GM18517 (cell line): ENCODE results near the gene CPVL.

ENCODE experiments used
- ATAC-seq: cut with Tn5 transposase; IDR thresholded peaks from one replicate; pipeline ENCODE4 v1.9.1; 2021; ENCODE audit warnings: mild to moderate bottlenecking, moderate library complexity; ENCODE audit not compliant: unreplicated experiment

CPVL gene

DNA sequence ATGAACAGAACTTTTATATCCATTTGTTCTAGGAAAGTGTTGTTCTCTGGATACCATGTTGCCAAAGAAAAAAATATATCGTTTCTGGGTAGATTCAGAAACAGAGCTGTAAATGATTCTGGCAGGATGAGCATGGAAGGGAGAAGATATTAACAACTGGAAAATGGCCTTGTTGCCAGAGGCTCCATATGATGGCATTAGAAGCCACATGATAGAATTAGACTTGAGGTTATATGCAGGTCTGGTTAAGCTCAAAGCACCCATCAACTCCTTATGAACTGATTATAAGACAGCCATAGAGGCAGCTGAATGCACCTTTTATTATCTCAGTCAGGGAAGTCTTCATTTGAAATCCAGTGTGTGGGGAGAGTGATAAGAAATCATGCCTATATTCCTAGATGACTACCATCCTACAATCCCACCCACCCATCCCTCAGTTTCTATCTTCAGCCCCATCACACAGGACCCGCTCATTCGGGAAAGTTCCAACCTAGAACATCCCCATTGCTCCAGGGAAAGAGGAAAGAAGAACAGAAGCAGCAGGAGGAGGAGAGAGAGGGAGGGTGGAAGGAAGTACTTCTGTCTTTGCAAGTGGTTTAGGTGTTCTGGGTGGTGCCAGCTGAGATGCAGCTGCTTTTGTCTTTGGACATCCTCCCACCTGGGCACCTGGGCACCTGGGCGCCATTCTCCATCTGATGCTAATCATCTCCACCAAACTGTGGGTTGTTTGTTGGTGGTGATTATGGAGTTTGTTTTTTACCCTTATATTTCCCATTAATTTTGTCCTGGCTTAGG, 162.7 kb downstream of the CPVL start:
- no peak for ATAC-seq

GRCh38 chr7:28981161-28981465, 165.2 kb downstream of the CPVL start:
- no peak for ATAC-seq

- no peak for ATAC-seq
Observed at GRCh38 chr7:28980451-28981160, 165.7 kb downstream of the CPVL start.

DNA sequence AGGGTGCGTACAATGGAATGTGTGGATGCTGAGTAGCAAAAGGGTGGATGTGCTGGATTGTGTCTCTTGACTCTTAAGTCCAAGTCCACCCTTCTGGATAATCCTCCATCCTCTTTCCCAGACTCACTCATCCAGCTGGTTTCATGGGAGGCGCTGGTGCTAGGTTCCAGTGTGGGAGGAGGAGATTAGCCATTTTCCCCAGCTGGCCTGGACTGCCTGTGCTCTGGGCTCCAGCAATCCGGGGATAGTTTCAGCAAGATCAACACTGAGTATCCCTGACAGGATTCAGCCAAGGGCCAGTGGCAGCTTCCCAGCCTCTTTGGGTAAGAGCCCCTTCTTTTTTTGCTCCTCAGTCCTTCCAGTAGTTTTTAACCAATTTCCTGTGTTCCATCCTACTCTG, 166.6 kb downstream of the CPVL start:
- ATAC-seq, result no peak

- no peak for ATAC-seq
Observed at GRCh38 chr7:28977881-28978280, 168.5 kb downstream of the CPVL start.

DNA sequence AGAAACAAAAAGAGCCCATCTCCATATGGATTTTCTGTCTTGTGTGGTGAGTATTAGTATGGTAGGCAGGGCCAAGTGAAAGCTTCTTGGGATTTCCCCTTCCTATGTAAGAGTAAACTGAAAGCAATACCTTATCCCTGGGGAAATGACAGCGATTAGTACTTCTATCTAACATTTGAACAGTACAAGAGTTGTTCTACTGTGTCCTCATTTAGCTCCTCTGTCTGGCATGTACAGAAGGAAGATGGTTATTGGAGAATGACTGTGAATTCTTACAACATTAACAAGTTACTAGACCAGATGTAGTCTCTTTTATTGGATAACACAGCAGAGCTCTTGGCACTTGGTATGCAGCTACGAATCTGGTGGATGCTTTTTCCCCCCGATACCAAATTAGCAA, 170.3 kb downstream of the CPVL start:
- no peak for ATAC-seq

GRCh38 chr7:28973591-28973990, 172.7 kb downstream of the CPVL start:
- ATAC-seq, result no peak

DNA sequence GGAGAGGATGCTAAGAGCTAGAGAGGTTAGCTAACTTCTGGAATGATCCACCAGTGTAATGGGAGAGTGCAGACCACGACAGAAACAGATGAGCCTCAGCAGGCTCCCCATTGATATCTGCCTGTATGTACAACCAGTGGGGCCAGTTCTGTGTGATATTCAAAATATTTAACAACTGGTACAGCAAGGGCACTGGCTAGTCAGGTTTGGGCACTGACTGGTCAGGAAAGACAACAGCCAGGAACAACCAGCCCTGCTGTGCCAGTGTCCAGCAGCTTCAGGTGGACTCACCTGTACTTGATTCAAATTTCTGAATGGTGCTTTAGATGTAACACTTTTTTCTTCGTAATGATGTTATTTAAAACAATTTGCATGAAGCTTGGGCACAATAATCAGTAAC, 182.3 kb downstream of the CPVL start:
- ATAC-seq, result no peak

GRCh38 chr7:28961972-28962371, 184.4 kb downstream of the CPVL start:
- ATAC-seq, result no peak

GRCh38 chr7:28960071-28960840, 186.1 kb downstream of the CPVL start:
- ATAC-seq, result no peak

GRCh38 chr7:28958980-28959347, 187.4 kb downstream of the CPVL start:
- ATAC-seq, result no peak

GRCh38 chr7:28958235-28958979, 187.9 kb downstream of the CPVL start, which contains the start of gene TRIL:
TRIL (minus strand) TSS chr7:28958330; CDS start chr7:28958046, 284 bp downstream.
- no peak for ATAC-seq

DNA sequence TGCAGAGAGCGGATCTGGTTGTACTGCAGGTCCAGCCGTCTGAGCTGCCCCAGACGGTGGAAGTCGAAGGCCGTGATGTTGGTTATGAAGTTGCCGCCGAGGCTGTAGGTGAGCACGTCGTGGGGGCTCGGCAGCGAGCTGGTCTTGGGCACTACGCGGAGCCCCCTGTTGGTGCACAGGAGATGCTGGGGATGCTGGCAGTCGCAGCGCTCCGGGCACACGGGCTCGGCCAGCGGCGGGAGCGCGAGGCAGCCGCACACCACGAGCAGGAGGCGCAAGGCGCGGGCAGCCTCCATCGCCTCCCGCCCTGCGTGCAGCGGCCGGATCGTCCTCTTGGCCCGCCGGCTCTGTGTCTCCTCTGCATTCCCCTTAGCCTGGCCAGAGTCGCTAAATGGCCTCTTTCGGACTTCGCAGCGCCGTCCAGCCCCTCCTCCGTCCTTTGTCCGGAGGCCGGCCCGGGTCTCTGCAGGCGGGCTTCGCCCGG, 188.5 kb downstream of the CPVL start:
- no peak for ATAC-seq

- no peak for ATAC-seq
Observed at GRCh38 chr7:28957064-28957750, 189.1 kb downstream of the CPVL start.

DNA sequence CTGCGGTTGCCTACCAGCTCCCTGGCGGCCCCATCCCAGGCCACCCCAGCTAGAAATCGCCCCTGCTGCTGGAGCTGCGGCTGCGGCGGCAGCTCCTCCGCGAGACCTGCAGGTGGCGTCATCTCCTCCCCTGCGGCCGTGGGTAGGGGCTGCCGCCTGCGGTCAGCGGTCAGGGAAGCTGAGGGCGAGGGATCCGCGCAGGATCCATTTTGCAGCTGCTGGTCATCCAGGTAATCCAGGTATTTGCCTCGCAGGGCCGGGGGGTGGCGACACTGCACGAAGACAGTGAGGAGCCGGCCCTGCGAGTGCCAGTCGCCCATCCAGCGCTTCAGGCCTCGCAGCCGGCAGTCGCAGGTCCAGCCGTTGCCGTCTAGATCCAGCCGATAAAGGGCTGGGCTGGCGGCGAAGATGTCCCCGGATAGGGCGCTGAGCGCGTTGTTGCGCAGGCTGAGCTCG, 189.7 kb downstream of the CPVL start:
- no peak for ATAC-seq

- ATAC-seq, result no peak
Observed at GRCh38 chr7:28955718-28956607, 190.4 kb downstream of the CPVL start.

GRCh38 chr7:28955356-28955717, 191.0 kb downstream of the CPVL start:
- ATAC-seq, result no peak

DNA sequence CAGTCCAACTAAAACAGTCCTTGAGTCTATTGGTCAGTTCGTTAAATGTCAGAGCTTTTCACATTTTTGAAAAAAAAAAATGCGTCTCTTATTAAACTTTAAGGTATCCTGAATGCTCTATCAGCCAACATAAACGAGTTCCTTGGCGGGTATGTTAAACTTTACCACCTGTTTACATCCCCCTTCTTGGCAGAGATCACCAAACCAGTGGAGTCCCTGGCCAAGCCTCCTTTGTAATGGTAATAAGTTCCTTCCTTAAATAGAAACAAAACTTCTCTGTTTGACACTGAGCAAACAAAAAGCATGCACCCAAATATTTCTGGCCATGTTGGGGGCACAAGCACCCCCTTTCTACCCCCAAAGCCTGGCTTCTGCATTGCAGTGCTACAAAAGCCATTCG, 191.4 kb downstream of the CPVL start:
- no peak for ATAC-seq

GRCh38 chr7:28954471-28954870, 191.9 kb downstream of the CPVL start:
- no peak for ATAC-seq
